HG03175 (cell line): ENCODE results near the gene GTF3C5.
"Not testable (repeated sequence)": the region's sequence is repeated elsewhere in the genome, so short reads cannot be mapped to it uniquely, and the experiment has no call there.

ENCODE experiments used
- ATAC-seq: cut with Tn5 transposase; IDR thresholded peaks from one replicate; pipeline ENCODE4 v1.9.1; 2021; ENCODE audit warnings: mild to moderate bottlenecking, moderate library complexity; ENCODE audit not compliant: unreplicated experiment

Gene GTF3C5

GRCh38 chr9:133088146-133088750 is 57.5 kb downstream of the GTF3C5 start:
- ATAC-seq = no peak

- no peak for ATAC-seq
These were observed 58.0 kb downstream of the GTF3C5 start for GRCh38 chr9:133088756-133089155.

GRCh38 chr9:133089271-133089671 is 58.5 kb downstream of the GTF3C5 start:
- ATAC-seq = no peak

GRCh38 chr9:133090187-133090586 is 59.4 kb downstream of the GTF3C5 start:
- no peak for ATAC-seq

- ATAC-seq = no peak
These were observed 60.1 kb downstream of the GTF3C5 start for GRCh38 chr9:133090752-133091385.

- not testable (repeated sequence) for ATAC-seq
These were observed 63.6 kb downstream of the GTF3C5 start for GRCh38 chr9:133094351-133094750.

- ATAC-seq = no peak
These were observed 64.1 kb downstream of the GTF3C5 start for GRCh38 chr9:133094842-133095393.

- ATAC-seq = no peak
These were observed 67.4 kb downstream of the GTF3C5 start for GRCh38 chr9:133098104-133098754.

- ATAC-seq = no peak
These were observed 68.1 kb downstream of the GTF3C5 start for GRCh38 chr9:133098871-133099270.

GRCh38 chr9:133099726-133100505 is 69.1 kb downstream of the GTF3C5 start:
- ATAC-seq = no peak

- ATAC-seq = no peak
These were observed 69.9 kb downstream of the GTF3C5 start for GRCh38 chr9:133100506-133101355.

- ATAC-seq = no peak
These were observed 70.8 kb downstream of the GTF3C5 start for GRCh38 chr9:133101356-133102189.

GRCh38 chr9:133102190-133103021 is 71.6 kb downstream of the GTF3C5 start:
- no peak for ATAC-seq

- no peak for ATAC-seq
These were observed 72.6 kb downstream of the GTF3C5 start for GRCh38 chr9:133103183-133103986.

- ATAC-seq = no peak
These were observed 73.2 kb downstream of the GTF3C5 start for GRCh38 chr9:133103987-133104505.

- ATAC-seq = no peak
These were observed 74.1 kb downstream of the GTF3C5 start for GRCh38 chr9:133104718-133105460.

GRCh38 chr9:133105461-133105770 is 74.6 kb downstream of the GTF3C5 start:
- ATAC-seq = no peak
